ENCODE measurements around the gene MEST. TPM values are rescaled to one million over a fixed set of nuclear protein-coding genes. Genes with fewer than 3 reads are reported as not detected.
A peak's percentile ranks its signal among the peaks of the same experiment; 100 is the strongest.
"Not testable (repeated sequence)": the region's sequence is repeated elsewhere in the genome, so short reads cannot be mapped to it uniquely, and the experiment has no call there.

MEST gene
- 65.6 TPM for total RNA-seq

- DNase-seq (ENCODE audit: low spot score in 2 of 2): peak; percentile 31 to 49
- no peak for FAIRE-seq
These were observed at the start of gene MEST for GRCh38 chr7:130491841-130492522. MEST (plus strand) TSS chr7:130492085; CDS start chr7:130492314, 229 bp downstream.

- DNase-seq (ENCODE audit: low spot score in 2 of 2): no peak
These were observed 49.3 kb upstream of the MEST start for GRCh38 chr7:130442601-130443000.

GRCh38 chr7:130444234-130444633 is 47.7 kb upstream of the MEST start:
- DNase-seq (ENCODE audit: low spot score in 2 of 2) (peak in 1 of 2 donors; percentile 29), FAIRE-seq (no peak)

More at GRCh38 chr7:130442601-130443000, 49.3 kb upstream of the MEST start:
- FAIRE-seq: no peak

GRCh38 chr7:130444751-130445407 is 47.0 kb upstream of the MEST start:
- FAIRE-seq (no peak), DNase-seq (ENCODE audit: low spot score in 2 of 2) (no peak)

GRCh38 chr7:130446259-130446658 is 45.6 kb upstream of the MEST start:
- FAIRE-seq (no peak), DNase-seq (ENCODE audit: low spot score in 2 of 2) (no peak)

GRCh38 chr7:130451344-130451743 is 40.5 kb upstream of the MEST start:
- DNase-seq (ENCODE audit: low spot score in 2 of 2); FAIRE-seq: not testable (repeated sequence)

- DNase-seq (ENCODE audit: low spot score in 2 of 2) (no peak), FAIRE-seq (no peak)
These were observed 38.9 kb upstream of the MEST start for GRCh38 chr7:130452951-130453350.

- FAIRE-seq (no peak), DNase-seq (ENCODE audit: low spot score in 2 of 2) (no peak)
These were observed 36.9 kb upstream of the MEST start for GRCh38 chr7:130454959-130455358.

- DNase-seq (ENCODE audit: low spot score in 2 of 2) (no peak), FAIRE-seq (no peak)
These were observed 33.6 kb upstream of the MEST start for GRCh38 chr7:130458257-130458656.

- FAIRE-seq: no peak
- DNase-seq (ENCODE audit: low spot score in 2 of 2): no peak
These were observed 30.6 kb upstream of the MEST start for GRCh38 chr7:130461272-130461671.

- FAIRE-seq (no peak), DNase-seq (ENCODE audit: low spot score in 2 of 2) (no peak)
These were observed 28.1 kb upstream of the MEST start for GRCh38 chr7:130463553-130464434.

- DNase-seq (ENCODE audit: low spot score in 2 of 2) (no peak), FAIRE-seq (no peak)
These were observed 23.3 kb upstream of the MEST start for GRCh38 chr7:130468612-130469011.

- FAIRE-seq (no peak), DNase-seq (ENCODE audit: low spot score in 2 of 2) (no peak)
These were observed 19.9 kb upstream of the MEST start for GRCh38 chr7:130471974-130472373.

- FAIRE-seq: no peak
- no peak for DNase-seq (ENCODE audit: low spot score in 2 of 2)
These were observed 18.6 kb upstream of the MEST start for GRCh38 chr7:130473289-130473688.

- DNase-seq (ENCODE audit: low spot score in 2 of 2): no peak
- FAIRE-seq: no peak
These were observed 18.0 kb upstream of the MEST start for GRCh38 chr7:130473876-130474275.

GRCh38 chr7:130475776-130476175 is 16.1 kb upstream of the MEST start:
- DNase-seq (ENCODE audit: low spot score in 2 of 2) (no peak), FAIRE-seq (no peak)

GRCh38 chr7:130476297-130477150 is 15.4 kb upstream of the MEST start:
- FAIRE-seq (no peak), DNase-seq (ENCODE audit: low spot score in 2 of 2) (no peak)

GRCh38 chr7:130478991-130479390 is 12.9 kb upstream of the MEST start:
- DNase-seq (ENCODE audit: low spot score in 2 of 2): no peak

GRCh38 chr7:130479716-130480400 is 12.0 kb upstream of the MEST start:
- peak; percentile 54 for FAIRE-seq
- no peak for DNase-seq (ENCODE audit: low spot score in 2 of 2)

More at GRCh38 chr7:130478991-130479390, 12.9 kb upstream of the MEST start:
- no peak for FAIRE-seq

- FAIRE-seq: no peak
- DNase-seq (ENCODE audit: low spot score in 2 of 2): no peak
These were observed 10.0 kb upstream of the MEST start for GRCh38 chr7:130481898-130482297.
